ENCODE data around the gene HNRNPUL2. TPM values are rescaled to one million over a fixed set of nuclear protein-coding genes. Genes with fewer than 3 reads are reported as not detected.

Gene HNRNPUL2
- total and polyA plus RNA-seq, 4 donors = 25.6 to 53.1 (median 35.5) TPM

- H3K4me1 ChIP-seq (ENCODE audit: control insufficient read depth in 5 of 5, insufficient read depth in 5 of 5, low read length in 5 of 5) = peaks cover 5 to 14% (median 7%) of the 10 kb centered on the region in 5 donors
- H3K27me3 ChIP-seq (ENCODE audit: control insufficient read depth in 3 of 3, insufficient read depth in 3 of 3, low read length in 2 of 3) = no peaks in the 10 kb centered on the region
- H3K9ac ChIP-seq (ENCODE audit: insufficient read depth in 1 of 2, low read length in 2 of 2) = no peak overlapping the region
- no peak overlapping the region for H3K4me3 ChIP-seq
- TF ChIP-seq CTCF (IDR thresholded peaks at IDR 0.05; ENCODE audit: control extremely low read depth, extremely low read depth) = no peak
- H3K9me3 ChIP-seq (ENCODE audit: control insufficient read depth in 4 of 4, insufficient read depth in 3 of 4, low read length in 3 of 4) = no peaks in the 10 kb centered on the region
- peaks cover 0 to 19% (median 8%) of the 10 kb centered on the region in 4 donors for H3K36me3 ChIP-seq (ENCODE audit: control insufficient read depth in 4 of 4, insufficient read depth in 4 of 4, low read length in 4 of 4)
- no peak overlapping the region for H3K27ac ChIP-seq (ENCODE audit: low read depth in 1 of 2, low read length in 1 of 2)
- 90 to 96% methylated on average over 2 of the region's 2 CpGs for WGBS, 2 donors
- DNase-seq (no peak), ATAC-seq (ENCODE audit: insufficient read depth, low FRiP score) (no peak)
Measured at GRCh38 chr11:62673196-62673525, 54.1 kb downstream of the HNRNPUL2 start.

- TF ChIP-seq CTCF (IDR thresholded peaks at IDR 0.05; ENCODE audit: control extremely low read depth, extremely low read depth) = no peak
- Histone ChIP-seq H3K27ac (ENCODE audit: low read depth in 1 of 2, low read length in 1 of 2) (peak within 1 kb of the TSS; percentile 76 to 89), H3K9me3 (ENCODE audit: control insufficient read depth in 4 of 4, insufficient read depth in 3 of 4, low read length in 3 of 4) (no peaks in the 10 kb centered on the region), H3K9ac (ENCODE audit: insufficient read depth in 1 of 2, low read length in 2 of 2) (peak within 1 kb of the TSS; percentile 86 to 95), H3K4me1 (ENCODE audit: control insufficient read depth in 5 of 5, insufficient read depth in 5 of 5, low read length in 5 of 5) (peaks cover 5 to 16% (median 11%) of the 10 kb centered on the region in 5 donors), H3K36me3 (ENCODE audit: control insufficient read depth in 4 of 4, insufficient read depth in 4 of 4, low read length in 4 of 4) (peaks cover 0 to 16% (median 11%) of the 10 kb centered on the region in 4 donors), H3K4me3 (peak within 1 kb of the TSS; percentile 65), H3K27me3 (ENCODE audit: control insufficient read depth in 3 of 3, insufficient read depth in 3 of 3, low read length in 2 of 3) (no peaks in the 10 kb centered on the region)
- 0% methylated on average over 58 to 59 of the region's 59 CpGs for WGBS, 2 donors
- ATAC-seq (ENCODE audit: insufficient read depth, low FRiP score) (peak; percentile 83), DNase-seq (peak; percentile 83 to 94 (median 86))
Measured at GRCh38 chr11:62671608-62672389, 55.5 kb downstream of the HNRNPUL2 start, which contains the start of the genes LBHD1 and UQCC3. Gene LBHD1 (minus strand): TSS chr11:62672267. CDS start chr11:62670031, 2,236 bp downstream. Gene UQCC3 (plus strand): TSS chr11:62671673. CDS start chr11:62671746, 73 bp downstream.

GRCh38 chr11:62671236-62671607 lies 56.0 kb downstream of the HNRNPUL2 start:
- peak overlapping the region; percentile 65 for H3K4me3 ChIP-seq
- H3K9me3 ChIP-seq (ENCODE audit: control insufficient read depth in 4 of 4, insufficient read depth in 3 of 4, low read length in 3 of 4) = no peaks in the 10 kb centered on the region
- 1 to 2% methylated on average over 17 of the region's 17 CpGs for WGBS, 2 donors
- no peak for DNase-seq
- peak; percentile 6 for ATAC-seq (ENCODE audit: insufficient read depth, low FRiP score)
- peaks cover 11 to 20% (median 17%) of the 10 kb centered on the region in 5 donors for H3K4me1 ChIP-seq (ENCODE audit: control insufficient read depth in 5 of 5, insufficient read depth in 5 of 5, low read length in 5 of 5)
- no peaks in the 10 kb centered on the region for H3K27me3 ChIP-seq (ENCODE audit: control insufficient read depth in 3 of 3, insufficient read depth in 3 of 3, low read length in 2 of 3)
- peaks cover 0 to 20% (median 13%) of the 10 kb centered on the region in 4 donors for H3K36me3 ChIP-seq (ENCODE audit: control insufficient read depth in 4 of 4, insufficient read depth in 4 of 4, low read length in 4 of 4)
- TF ChIP-seq CTCF (IDR thresholded peaks at IDR 0.05; ENCODE audit: control extremely low read depth, extremely low read depth) = no peak
- H3K9ac ChIP-seq (ENCODE audit: insufficient read depth in 1 of 2, low read length in 2 of 2) = peak overlapping the region; percentile 86 to 95
- H3K27ac ChIP-seq (ENCODE audit: low read depth in 1 of 2, low read length in 1 of 2) = peak overlapping the region; percentile 76 to 89
